Stimulated activated naive CD4-positive, alpha-beta T cell treated with Interleukin-2 at 50 U/mL for 16 hours (primary cell): ENCODE measurements around the gene FGFBP1.

Experiments used
- DNase-seq: peaks from one replicate; lab custom pipeline; 2025; lab: John Stamatoyannopoulos, UW

Gene FGFBP1

GRCh38 chr4:15912961-15913630, 25.4 kb downstream of the FGFBP1 start:
- DNase-seq = no peak

DNA sequence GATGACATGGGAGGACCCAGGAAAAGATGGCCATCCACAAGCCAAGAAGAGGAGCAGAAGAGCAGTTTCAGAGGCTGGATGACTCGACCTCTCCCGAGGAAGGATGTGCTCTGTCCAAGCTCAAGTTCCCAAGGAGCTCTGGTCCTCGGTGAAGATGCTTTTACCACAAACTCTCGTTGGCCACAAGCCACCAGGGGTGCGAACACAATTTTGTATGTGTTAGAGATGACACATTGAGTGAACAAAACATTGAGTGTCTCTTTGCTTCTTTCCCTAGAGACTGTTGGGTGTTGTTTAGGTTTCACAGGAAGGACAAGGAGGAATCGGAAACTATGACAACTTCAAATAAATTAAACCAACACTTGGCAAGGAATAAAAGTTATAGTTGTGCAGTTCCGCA, 26.3 kb downstream of the FGFBP1 start:
- DNase-seq = no peak

GRCh38 chr4:15910155-15910940, 28.2 kb downstream of the FGFBP1 start:
- DNase-seq = no peak

DNA sequence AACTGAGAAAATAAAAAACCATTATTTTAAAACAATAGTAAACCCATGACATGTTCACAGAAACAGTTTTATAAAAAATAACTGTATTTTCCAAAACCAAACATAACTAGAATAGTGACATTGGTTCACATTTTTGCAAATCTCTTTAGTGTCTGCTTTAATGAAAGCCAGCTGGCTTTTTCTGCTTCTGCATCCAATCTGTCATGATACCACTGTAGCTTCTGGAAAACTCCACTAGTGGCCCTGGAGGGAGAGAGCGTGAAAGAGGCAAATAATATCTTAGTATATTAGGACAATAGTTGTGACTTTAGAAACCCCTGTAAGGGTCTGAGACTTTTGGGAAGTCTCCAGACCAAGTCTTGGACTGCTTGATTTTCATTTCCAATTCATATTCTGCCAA, 31.1 kb downstream of the FGFBP1 start:
- no peak for DNase-seq

- no peak for DNase-seq
Observed at GRCh38 chr4:15906020-15906443, 32.5 kb downstream of the FGFBP1 start.

DNA sequence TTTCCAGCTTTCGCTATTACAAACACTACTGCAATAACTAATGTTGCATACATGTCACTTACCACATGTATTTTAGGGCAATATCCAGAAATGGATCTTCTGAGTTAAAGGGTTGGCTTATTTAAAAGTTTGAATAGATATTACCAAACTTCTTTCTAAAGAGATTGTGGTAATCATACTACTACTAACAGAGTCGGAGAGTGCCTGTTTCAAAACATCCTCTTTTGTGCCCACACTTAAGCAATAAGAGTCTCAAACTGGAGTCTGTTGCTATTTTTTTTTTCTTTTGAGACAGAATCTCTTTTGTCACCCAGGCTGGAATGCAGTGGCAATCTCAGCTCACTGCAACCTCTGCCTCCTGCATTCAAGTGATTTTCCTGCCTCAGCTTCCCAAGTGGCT, 35.8 kb downstream of the FGFBP1 start:
- DNase-seq = no peak

GRCh38 chr4:15901998-15902397, 36.5 kb downstream of the FGFBP1 start:
- DNase-seq = no peak

DNA sequence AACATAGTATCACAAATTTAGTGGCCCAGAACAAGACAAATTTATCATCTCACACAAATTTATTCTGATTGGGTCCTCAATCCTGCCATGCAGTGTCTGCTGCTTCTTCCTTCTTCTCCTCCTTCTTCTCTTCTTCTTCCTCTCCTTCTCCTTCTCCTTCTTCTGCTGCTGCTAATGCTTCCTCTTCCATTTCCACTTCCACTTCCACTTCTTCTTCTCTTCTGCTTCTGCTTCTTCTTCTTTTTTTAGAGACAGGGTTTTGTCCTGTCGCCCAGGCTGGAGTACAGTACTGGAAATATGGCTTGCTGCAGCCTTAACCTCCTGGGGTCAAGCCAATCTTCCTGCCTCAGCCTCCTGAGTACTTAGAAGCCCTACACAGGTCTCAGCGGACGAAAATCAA, 37.5 kb downstream of the FGFBP1 start:
- no peak for DNase-seq

GRCh38 chr4:15899511-15899910, 39.0 kb downstream of the FGFBP1 start:
- DNase-seq = no peak

DNA sequence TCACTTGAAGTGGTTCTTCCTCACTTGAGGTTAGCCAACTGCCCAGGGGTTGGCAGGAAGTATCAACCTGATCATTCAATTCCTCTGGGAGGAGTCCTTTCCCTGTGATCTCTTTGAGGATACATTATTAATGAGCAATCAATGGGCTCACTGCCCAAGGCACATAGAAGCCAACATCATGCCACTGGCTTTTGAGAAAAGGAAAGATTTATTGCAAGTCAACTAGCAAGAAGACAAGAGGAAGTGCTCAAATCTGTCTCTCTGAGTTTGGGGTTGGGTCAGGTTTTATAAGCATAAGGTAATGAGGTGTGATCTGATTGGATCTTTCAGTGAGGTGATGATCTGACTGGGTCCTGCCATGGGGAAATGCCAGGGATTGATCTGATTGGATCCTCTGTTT, 39.6 kb downstream of the FGFBP1 start:
- no peak for DNase-seq

DNA sequence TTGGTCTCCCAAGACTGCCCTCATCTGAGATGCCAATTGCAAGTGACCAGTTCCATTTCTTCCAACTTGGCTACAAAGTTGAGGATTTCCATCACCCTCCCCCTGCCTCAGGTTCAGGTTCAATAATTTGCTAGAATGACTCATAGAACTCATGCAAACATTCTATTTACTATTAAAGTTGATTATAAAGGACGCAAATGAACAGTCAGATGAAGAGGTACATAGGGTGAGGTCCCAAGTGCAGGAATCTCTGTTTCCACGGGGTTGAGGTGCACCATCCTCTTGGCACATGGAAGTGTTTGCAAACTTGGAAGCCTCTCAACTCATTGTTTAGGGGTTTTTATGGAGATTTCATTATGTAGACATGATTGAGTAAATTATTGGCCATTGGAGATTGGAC, 41.0 kb downstream of the FGFBP1 start:
- DNase-seq = no peak

- DNase-seq = no peak
Observed at GRCh38 chr4:15894921-15895916, 43.3 kb downstream of the FGFBP1 start.

GRCh38 chr4:15894393-15894792, 44.1 kb downstream of the FGFBP1 start:
- DNase-seq = no peak

DNA sequence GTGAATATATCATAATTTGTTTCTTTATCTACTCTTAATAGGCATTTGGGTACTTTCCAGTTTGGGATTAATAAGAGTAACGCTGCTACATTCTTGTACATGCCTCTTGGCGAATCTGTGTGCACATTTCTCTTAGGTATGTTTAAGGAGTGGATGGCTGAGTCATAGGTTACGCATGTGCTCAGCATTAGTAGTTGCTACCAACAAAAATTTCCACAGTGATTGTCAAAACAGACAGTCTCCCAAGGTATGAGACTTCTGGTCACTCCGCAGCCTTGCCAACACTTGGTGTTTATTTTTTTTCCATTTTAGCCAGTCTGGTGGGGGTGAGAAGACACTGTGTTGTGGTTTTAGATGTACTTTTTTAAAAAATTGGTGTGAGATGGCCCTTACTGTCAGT, 44.6 kb downstream of the FGFBP1 start:
- DNase-seq = no peak

DNA sequence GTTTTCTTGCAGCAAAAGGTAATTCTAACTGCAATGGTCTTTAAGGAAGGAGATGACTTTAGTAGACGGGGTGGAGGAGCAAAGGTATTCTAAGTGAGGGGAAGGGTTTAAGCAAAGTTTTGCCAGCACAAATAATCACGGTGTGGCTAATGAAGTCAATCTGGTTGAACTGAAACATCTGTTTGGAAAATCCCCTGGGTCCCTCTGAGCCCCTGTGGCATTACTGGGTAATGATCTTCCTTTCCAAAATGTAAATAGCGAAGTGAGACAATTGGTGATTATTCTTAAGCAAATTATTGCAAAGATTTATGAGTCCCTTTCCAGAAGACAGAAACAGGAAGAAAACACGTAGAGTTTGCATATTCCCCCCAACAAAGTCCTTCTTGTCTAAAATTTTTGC, 47.2 kb downstream of the FGFBP1 start:
- DNase-seq = no peak

DNA sequence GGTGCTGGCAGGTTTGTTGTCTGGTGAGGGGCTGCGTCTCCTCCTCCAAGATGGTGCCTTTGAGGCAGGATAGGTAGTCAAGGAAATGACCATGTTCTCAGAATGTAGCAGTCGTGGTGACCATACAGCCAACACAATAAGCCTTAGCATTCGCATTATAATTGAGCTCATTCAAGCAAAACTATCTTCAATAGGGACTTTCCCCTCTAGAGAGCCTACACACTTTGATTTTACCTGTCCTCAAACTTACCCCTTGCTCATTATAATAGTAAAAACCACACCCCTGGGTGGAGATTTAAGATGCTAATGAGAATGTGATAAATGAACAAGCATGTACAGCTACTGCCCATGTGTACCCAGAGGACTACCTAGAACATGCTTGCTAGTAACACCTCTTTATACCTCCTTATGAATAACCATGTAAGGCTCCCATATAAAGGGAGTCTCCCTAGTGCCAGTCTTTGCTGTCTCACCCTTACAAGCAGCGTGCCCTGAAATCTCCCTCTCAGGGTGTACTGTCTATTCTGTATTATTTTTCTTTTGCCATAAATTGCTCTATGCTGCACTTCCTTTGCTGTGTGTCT, 48.2 kb downstream of the FGFBP1 start:
- DNase-seq = no peak

DNA sequence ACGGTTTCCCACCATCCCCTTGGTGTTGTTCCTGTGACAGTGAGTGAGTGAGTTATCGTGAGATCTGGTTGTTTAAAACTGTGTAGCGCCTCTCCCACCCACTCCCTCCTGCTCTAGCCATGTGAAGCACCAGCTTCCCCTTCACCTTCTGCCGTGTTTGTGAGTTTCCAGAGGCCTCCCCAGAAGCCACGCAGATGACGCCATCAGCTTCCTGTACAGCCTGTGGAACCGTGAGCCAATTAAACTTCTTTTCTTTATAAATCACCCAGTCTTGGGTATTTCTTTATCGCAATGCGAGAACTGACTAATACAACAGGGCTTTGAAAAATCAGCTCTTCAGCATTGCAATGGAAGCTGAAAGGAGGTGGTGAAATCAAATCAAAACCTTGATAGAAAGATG, 50.0 kb downstream of the FGFBP1 start:
- no peak for DNase-seq
